CD4-positive, alpha-beta T cell treated with Interferon gamma for 1 hour (primary cell): ENCODE data around the gene LRRC56.

Experiments used
- DNase-seq: peaks from one replicate; pipeline ENCODE4 v3.0.0-alpha.2; 2020

The LRRC56 gene

GRCh38 chr11:601573-602245, 64.4 kb downstream of the LRRC56 start:
- DNase-seq = no peak

- DNase-seq = no peak
Observed at GRCh38 chr11:603154-603553, 65.8 kb downstream of the LRRC56 start.
